NCI-H82 treated with DMSO at 0.1 percent for 48 hours (cell line): ENCODE results near the gene MPZL3.
A peak's percentile ranks its signal among the peaks of the same experiment; 100 is the strongest.

Source experiments
- DNase-seq: peaks from one replicate; lab custom pipeline; 2025; ENCODE audit not compliant: unreplicated experiment; lab: John Stamatoyannopoulos, UW

The MPZL3 gene

DNA sequence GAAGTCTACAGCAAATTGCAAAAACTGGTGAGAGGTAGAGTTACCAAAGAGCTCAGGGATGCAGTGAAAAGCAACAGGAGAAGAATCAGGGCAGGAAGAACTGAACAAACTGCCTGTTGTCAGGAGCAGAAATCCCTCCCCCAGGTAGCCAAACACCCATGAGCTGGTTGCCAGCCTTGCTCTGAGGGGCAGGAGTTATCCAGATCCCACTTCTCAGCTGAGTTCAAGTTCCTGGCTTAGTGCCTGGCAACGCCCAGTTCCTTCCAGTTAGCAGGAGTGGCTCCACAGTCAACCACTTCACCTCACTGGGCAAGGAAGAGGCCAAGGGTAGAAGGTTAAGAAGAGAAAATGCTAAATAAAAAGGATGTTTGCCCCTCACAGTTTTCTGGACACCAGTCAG lies 13.8 kb upstream of the MPZL3 start:
- DNase-seq: no peak

- DNase-seq: peak; percentile 32
Observed at GRCh38 chr11:118264569-118265465, 12.7 kb upstream of the MPZL3 start.

DNA sequence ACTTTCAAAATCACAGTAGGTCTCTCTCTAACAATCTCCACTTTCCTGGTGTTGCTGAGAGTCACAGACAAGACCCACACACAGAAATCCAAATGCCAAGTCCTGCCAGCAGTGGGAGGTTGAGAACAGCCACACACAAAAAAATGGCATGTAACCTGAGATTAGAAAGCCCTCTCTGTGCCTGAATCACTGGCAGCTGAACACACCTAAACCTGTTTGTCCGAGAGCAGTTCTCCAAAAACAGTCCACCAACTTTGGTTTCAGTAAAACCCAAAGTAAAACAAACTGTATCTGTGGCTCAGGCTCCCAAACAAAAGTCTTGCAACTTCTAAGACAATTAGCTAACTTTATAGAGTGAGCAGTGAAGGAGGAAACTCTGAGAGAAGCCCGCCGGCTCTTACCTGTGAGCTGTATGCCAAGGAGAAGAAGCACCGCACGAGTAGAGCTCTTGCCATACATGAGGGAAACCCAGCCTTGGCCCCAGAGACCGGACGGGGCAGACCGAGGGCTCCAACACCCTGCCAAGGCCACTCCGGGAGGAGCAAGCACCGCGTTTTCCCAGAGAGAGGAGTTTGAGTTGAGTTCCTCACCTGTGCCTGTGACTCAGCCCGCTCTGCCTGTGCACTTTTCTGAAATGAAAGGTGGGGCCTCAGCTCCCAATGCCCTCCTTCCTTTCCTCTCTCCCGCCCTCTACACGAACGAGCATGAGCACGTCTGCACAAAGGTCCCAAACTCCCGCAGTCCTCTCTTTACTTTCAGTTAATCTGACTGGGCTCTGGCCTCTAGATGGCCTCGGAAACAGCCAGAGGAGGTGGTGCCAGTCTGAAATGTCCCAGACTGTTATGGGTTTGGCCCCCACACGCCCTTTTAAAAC lies 11.8 kb upstream of the MPZL3 start, which contains the start of gene MPZL2:
Gene MPZL2, minus strand, starts transcription at position 603 of the 874 bp plus-strand sequence. Its CDS starts 144 bp downstream, at position 459.
- DNase-seq: no peak

DNA sequence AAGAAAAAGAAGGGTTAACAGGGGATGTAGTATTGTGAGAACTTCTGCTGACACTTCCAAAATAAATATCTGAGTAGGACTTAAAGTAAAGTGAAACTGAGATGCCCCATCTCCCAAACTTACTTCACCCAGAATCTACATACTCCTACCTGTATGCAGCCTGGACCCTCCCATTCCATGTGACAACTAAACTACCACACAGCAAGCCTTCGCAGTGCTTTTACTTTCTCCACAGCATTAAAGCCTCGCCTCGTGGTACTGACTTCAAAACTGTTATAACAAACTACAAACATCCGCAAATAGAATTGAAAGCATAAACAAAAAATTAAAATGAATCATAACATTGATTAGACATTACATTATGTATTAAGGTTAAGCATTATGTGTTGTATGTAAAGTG lies 10.9 kb upstream of the MPZL3 start:
- DNase-seq: no peak

DNA sequence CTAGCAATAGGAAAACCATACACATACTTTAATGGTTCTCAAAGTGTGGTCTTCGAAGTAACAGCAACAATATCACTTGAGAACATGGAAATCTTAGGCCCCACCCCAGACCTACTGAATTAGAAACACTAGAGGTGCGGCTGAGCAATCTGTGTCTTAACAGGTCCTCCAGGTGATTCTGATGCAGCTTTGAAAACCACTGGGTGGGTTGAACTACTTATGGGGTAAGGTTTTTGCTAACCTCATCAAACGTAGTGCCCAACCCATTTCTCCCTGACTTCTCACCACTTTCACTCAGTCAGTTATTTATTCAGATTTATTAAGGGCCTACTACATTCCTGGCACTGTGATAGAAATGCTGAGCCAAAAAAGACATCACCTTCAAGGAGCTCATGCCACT lies 8.2 kb upstream of the MPZL3 start:
- DNase-seq: no peak

DNA sequence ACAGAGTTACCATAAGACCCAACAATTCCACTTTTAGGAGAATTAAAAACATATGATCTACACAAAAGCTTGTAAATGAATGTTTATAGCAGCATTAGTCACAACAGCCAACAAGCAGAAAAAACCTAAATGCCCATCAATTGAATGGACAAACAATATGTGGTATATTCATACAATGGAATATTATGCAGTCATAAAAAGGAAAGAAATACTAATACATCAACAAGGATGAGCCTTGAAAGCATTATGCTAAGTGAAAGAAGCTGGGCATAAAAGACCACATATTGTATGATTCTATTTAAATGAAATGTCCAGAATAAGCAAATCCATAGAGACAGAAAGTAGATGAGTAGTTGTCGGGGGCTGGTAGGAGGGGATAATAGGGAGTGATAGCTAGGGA lies 7.0 kb upstream of the MPZL3 start:
- DNase-seq: no peak

DNA sequence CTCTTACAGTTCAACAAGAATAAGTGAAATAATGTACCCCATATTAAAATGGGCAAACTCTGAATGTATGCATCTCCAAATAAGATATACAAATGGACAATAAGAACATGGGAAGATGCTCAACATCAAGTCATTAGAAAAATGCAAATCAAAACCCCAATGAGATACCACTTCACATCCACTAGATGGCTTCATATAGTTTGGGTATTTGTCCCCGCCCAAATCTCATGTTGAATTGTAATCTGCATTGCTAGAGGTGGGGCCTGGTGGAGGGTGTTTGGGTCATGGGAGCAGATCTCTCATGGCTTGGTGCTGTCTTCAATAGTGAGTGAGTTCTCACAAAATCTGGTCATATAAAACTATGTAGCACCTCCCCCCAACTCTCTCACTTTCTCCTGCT lies 6.2 kb upstream of the MPZL3 start:
- DNase-seq: no peak

DNA sequence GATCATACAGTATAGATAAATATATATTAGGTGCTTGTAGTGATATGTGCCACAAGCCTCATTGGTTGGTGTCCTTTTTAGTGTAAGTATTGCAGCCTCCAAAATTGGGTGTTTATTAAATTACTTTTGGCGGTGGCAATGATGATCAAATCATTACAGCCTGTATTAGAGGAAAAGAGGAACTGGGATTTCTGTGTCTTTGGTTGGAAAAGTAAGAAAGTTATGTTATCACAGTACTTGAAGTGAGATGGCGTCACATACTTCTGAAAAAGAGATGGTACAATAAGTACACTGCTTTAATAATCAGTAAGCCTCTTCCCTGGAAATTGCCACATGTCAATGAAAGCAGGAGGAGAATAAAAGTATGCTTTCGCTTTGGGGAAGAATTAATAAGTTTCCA lies 523 bp upstream of the MPZL3 start:
- DNase-seq: no peak

GRCh38 chr11:118247041-118247440 lies 5.1 kb downstream of the MPZL3 start:
- DNase-seq: no peak

- DNase-seq: no peak
Observed at GRCh38 chr11:118245936-118246562, 6.1 kb downstream of the MPZL3 start.

DNA sequence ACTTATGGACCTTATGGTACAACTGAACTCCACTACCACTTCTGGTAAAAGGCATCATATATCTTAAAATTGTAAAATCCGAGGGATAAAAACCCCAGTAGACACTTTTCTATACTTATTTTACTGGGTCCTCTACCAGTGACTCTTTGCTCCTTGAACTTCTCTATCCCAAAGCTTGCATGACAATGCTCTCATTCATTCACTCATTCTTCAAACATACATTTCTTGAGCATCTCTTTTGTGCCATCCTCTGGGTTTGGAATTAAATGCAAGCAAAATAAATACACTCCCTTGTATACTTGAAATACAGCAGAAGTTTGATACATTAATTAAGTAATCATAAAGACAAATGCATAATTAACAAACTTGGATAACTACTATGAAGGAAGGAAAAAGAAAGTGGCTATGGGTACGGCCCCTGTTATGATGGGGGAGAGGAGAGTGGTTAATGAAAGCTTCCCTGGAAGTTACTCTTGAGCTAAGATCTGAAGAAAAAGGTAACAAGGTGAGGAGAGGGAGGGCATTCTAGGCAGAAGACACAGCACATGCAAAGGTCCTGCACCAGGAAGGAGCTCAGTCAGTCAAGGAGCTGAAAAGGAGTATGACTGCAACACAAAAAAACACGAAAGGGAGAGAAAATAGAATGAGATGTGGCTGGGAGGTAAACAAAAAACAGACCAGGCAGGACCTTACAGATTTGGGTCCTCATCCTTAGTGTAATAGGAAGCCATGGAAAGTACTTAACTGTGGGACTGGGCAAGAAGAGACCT lies 8.0 kb downstream of the MPZL3 start:
- no peak for DNase-seq

GRCh38 chr11:118243161-118243560 lies 9.0 kb downstream of the MPZL3 start:
- DNase-seq: no peak

GRCh38 chr11:118241764-118242098 lies 10.4 kb downstream of the MPZL3 start:
- DNase-seq: no peak

- no peak for DNase-seq
Observed at GRCh38 chr11:118240999-118241763, 11.0 kb downstream of the MPZL3 start.

DNA sequence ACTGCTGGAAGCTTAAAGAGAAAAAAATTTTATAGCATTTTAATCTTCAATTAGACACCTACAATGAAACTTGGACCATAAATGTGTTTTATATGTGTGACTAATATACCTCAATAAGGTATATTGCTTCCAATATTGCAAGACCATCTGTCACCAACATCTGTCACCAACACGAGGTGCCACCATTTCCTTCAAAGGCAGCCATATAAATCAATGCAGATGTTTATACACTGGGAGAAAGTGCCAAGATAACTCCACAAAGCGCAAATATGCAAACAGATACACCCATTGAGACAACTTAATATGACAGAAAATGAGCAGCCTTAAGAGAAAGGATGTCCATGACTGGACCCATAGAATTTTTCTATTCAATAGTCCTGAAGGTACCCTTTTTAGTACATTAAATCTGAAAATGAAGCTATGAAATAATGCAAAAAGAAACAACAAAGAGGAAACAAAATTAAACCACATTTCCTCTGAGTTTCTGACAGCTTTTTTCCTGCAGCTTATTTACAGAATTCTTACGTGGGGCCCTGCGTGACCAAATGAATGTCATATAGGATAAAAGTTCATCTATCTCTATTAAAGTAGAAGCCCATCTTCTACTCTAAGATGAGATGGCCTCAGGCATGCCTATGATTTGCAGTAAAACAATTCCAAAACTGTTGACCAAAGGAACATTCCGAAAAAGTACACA lies 12.5 kb downstream of the MPZL3 start:
- DNase-seq: no peak

GRCh38 chr11:118238929-118239328 lies 13.2 kb downstream of the MPZL3 start:
- DNase-seq: no peak

DNA sequence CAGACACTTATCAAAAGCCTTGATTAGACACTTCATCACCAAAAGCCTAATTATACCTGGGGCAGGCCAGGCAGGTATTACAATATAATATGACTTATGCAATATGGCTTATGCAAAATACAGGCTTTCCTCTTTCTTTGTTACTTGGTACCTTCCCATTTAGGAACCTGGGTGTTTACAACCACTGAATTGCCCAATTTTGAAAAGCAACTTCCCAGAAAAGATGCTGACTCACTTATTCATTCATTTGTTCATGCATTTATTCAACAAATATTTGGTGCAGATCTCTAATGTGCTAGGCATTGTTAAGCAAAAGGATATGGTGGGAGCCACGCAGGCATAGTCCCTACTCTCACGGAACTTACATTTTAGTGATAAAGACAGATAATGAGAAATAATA lies 13.7 kb downstream of the MPZL3 start:
- no peak for DNase-seq

GRCh38 chr11:118236170-118236569 lies 16.0 kb downstream of the MPZL3 start:
- DNase-seq: peak; percentile 61

- DNase-seq: no peak
Observed at GRCh38 chr11:118234833-118235232, 17.3 kb downstream of the MPZL3 start.
